ENCODE results near the gene OR2T10. TPM values are rescaled to one million over a fixed set of nuclear protein-coding genes. Genes with fewer than 3 reads are reported as not detected.
"Not testable (repeated sequence)": the region's sequence is repeated elsewhere in the genome, so short reads cannot be mapped to it uniquely, and the experiment has no call there.

Gene OR2T10
- total RNA-seq, result not detected in 2 replicates
- not detected in 2 replicates for polyA plus RNA-seq

DNA sequence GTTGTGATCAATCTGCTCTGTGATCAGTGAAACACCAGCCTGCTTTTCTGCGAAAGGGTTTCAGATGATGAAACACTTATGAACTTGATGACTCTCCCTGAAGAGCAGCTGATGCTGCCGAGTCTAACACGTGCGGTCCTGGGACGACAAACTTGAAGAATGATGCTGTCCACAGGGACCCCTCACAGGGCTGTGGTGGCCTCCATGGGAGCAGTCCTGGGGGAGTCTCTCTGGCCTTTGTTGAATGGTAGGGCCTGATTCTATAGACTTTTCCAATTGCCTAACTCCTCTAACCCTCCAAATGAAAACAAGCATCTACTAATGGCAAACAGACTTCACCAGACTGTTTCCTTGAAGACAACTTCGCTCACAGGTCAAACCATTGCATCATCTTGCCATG, at the start of gene OR2T10:
OR2T10 (minus strand) TSS at position 112 of the 400 bp plus-strand sequence. CDS start 3,932 bp downstream, outside the sequence.
- no peak within 1 kb of the TSS for H3K4me3 ChIP-seq
- TF ChIP-seq CTCF (IDR thresholded peaks at IDR 0.05; ENCODE audit: low read depth, low read length), result no peak
- H3K27me3 ChIP-seq, result no peaks in the 10 kb centered on the region
- no peak for DNase-seq (ENCODE audit: low read depth in 1 of 2, low spot score in 1 of 2)
- H3K36me3 ChIP-seq, result no peaks in the 10 kb centered on the region
- H3K9me3 ChIP-seq (ENCODE audit: low read depth), result no peaks in the 10 kb centered on the region
- H3K4me1 ChIP-seq (ENCODE audit: low read depth), result no peaks in the 10 kb centered on the region
- no peak within 1 kb of the TSS for H3K27ac ChIP-seq

DNA sequence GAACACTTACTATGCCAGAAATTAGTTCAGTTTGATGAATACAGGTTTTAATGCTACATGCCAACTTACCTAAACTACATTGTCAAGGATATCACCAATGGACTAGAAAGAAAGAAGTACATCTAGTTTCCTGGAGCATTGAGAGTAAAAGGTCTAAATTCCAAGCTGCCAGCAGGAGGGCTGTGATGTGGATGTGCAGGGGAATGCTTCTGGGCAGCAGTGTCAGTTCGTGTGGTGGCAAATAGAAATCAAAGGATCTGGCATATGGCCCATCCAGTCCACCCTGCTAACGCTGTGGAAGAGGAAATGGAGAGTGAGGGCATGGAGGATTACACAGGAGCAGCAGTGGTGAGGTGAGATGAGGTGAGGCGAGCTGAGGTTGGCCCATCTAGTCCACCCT, 47.7 kb upstream of the OR2T10 start, which contains the start of gene OR2T35:
OR2T35 (minus strand) TSS at position 101 of the 400 bp plus-strand sequence. CDS start 6,020 bp downstream, outside the sequence.
- H3K27ac ChIP-seq; H3K9me3 ChIP-seq (ENCODE audit: low read depth); H3K4me1 ChIP-seq (ENCODE audit: low read depth); DNase-seq (ENCODE audit: low read depth in 1 of 2, low spot score in 1 of 2); H3K4me3 ChIP-seq; H3K27me3 ChIP-seq; H3K36me3 ChIP-seq: not testable (repeated sequence)

GRCh38 chr1:248642971-248643651, 45.6 kb upstream of the OR2T10 start:
- not testable (repeated sequence) for H3K36me3 ChIP-seq; H3K9me3 ChIP-seq (ENCODE audit: low read depth); H3K27ac ChIP-seq; H3K4me1 ChIP-seq (ENCODE audit: low read depth); DNase-seq (ENCODE audit: low read depth in 1 of 2, low spot score in 1 of 2); H3K4me3 ChIP-seq; H3K27me3 ChIP-seq

GRCh38 chr1:248641583-248641982, 44.1 kb upstream of the OR2T10 start:
- not testable (repeated sequence) for H3K27me3 ChIP-seq; H3K27ac ChIP-seq; H3K4me1 ChIP-seq (ENCODE audit: low read depth); H3K9me3 ChIP-seq (ENCODE audit: low read depth); H3K36me3 ChIP-seq; DNase-seq (ENCODE audit: low read depth in 1 of 2, low spot score in 1 of 2); H3K4me3 ChIP-seq

GRCh38 chr1:248640906-248641305, 43.4 kb upstream of the OR2T10 start:
- not testable (repeated sequence) for H3K9me3 ChIP-seq (ENCODE audit: low read depth); H3K36me3 ChIP-seq; H3K27ac ChIP-seq; H3K4me1 ChIP-seq (ENCODE audit: low read depth); H3K4me3 ChIP-seq; DNase-seq (ENCODE audit: low read depth in 1 of 2, low spot score in 1 of 2); H3K27me3 ChIP-seq

DNA sequence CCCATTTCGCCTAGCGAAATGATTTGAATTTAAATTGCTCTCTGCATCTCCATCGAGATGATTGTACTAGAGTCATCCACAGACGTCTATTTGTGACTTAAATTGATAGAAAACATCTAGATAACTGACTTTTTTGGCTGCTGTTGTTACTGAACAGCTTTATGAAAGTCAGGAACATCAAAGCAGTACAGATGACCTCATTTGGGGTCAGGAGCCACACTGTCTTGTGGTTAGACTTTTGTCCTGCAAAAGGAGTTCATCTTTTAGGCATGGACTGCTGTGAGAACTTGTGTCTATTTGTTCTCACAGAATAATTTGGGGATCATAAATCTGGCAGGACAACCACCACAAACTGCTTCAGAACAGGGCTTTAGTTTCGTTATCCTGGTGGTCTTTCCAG, 42.2 kb upstream of the OR2T10 start:
- DNase-seq (ENCODE audit: low read depth in 1 of 2, low spot score in 1 of 2); H3K36me3 ChIP-seq; H3K27ac ChIP-seq; H3K9me3 ChIP-seq (ENCODE audit: low read depth); H3K4me3 ChIP-seq; H3K4me1 ChIP-seq (ENCODE audit: low read depth); H3K27me3 ChIP-seq: not testable (repeated sequence)

DNA sequence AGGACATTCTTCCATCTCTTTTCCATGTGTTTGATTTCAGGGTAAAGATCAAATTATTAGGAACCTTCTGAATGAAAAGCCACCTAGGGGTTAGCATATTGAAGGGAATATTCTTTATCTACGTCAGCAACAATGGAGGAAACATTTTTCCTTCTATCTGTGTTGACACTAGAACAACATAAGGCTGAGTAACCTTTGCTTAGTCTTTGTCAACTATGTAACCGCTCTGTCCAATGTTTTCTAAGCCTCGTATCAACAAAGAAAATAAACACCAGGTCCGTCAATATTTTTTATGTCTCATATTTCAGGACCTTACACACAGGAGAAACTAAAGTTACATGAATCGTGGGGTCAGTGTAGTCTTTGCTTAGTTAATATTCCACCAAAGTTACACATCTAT, 39.1 kb upstream of the OR2T10 start:
- not testable (repeated sequence) for H3K9me3 ChIP-seq (ENCODE audit: low read depth); H3K36me3 ChIP-seq; DNase-seq (ENCODE audit: low read depth in 1 of 2, low spot score in 1 of 2); H3K4me3 ChIP-seq; H3K27me3 ChIP-seq; H3K4me1 ChIP-seq (ENCODE audit: low read depth); H3K27ac ChIP-seq

GRCh38 chr1:248634991-248635390, 37.5 kb upstream of the OR2T10 start, which contains the start of gene OR2T11:
Gene OR2T11 (minus strand): TSS chr1:248635091. CDS start chr1:248627128, 7,963 bp downstream.
- H3K27ac ChIP-seq; DNase-seq (ENCODE audit: low read depth in 1 of 2, low spot score in 1 of 2); H3K9me3 ChIP-seq (ENCODE audit: low read depth); H3K4me3 ChIP-seq; H3K4me1 ChIP-seq (ENCODE audit: low read depth); H3K27me3 ChIP-seq; H3K36me3 ChIP-seq: not testable (repeated sequence)

DNA sequence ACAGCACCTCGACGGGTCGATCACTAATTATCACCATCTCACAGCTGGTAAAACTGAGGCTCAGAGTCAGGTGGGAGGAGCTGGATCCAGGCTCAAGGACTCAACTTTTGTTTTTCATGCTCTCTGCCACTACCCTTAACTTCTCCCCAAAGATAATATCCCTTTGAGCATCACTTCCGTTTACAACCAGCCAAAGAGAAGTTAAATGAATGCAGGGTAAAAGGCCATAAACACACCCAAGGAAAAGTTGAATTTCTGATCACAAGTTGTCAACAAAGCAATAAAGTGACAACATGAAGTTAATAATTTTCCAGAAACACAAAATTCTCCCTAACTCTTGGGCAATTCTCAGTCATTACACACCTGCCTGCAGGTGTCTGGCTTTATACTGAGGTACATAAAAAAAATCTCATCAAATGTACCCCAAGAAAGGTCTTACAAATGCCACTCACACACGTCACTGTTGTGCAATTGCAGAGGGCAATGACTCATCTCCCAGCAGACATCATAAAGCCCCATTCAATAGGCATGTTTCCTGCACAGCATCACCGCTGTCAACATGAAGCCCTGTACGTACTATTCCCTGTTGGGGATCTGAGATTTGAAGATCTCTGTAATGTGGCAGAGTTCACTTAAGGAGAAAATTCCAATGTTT, 34.0 kb upstream of the OR2T10 start:
- Histone ChIP-seq H3K9me3 (ENCODE audit: low read depth) (no peaks in the 10 kb centered on the region), H3K4me1 (ENCODE audit: low read depth) (no peaks in the 10 kb centered on the region), H3K27me3 (no peaks in the 10 kb centered on the region), H3K36me3 (no peaks in the 10 kb centered on the region), H3K27ac (no peak overlapping the region), H3K4me3 (no peak overlapping the region)
- TF ChIP-seq CTCF (IDR thresholded peaks at IDR 0.05; ENCODE audit: low read depth, low read length), result no peak
- no peak for DNase-seq (ENCODE audit: low read depth in 1 of 2, low spot score in 1 of 2)

All from cardiac muscle cell (in vitro differentiated cells and primary cell).